HepG2 (cell line): ENCODE results near the gene ABHD15. TPM values are rescaled to one million over a fixed set of nuclear protein-coding genes. Genes with fewer than 3 reads are reported as not detected.

Experiments
- AHR ChIP-seq: IDR thresholded peaks from 2 replicates; pipeline ENCODE4 v1.6.1; 2018; ENCODE audit warnings: missing genetic modification reagents, missing compliant biosample characterization
- ATF7-NPFF ChIP-seq: sonication (generic); formaldehyde crosslinking; IDR thresholded peaks from 2 replicates; pipeline ENCODE4 v1.8.1; 2023; ENCODE audit warnings: mild to moderate bottlenecking, low read depth, missing genetic modification reagents, moderate library complexity
- CBX5 ChIP-seq: sonication (generic); formaldehyde crosslinking; IDR thresholded peaks from 2 replicates; pipeline ENCODE4 v1.4.0; 2020; ENCODE audit warnings: missing genetic modification reagents, borderline replicate concordance
- CREM ChIP-seq, 2 experiments: sonication (generic) in 1 of 2; formaldehyde crosslinking in 1 of 2; IDR thresholded peaks; 2 replicates each; pipeline versions ENCODE4 v1.4.0 to v1.6.1; 2016 to 2020; ENCODE audit warnings: antibody characterized with exemption in 1 of 2, mild to moderate bottlenecking in 1 of 2, missing genetic modification reagents in 1 of 2
- JDP2 ChIP-seq: sonication (generic); formaldehyde crosslinking; IDR thresholded peaks from 2 replicates; pipeline ENCODE4 v1.8.1; 2022; ENCODE audit warnings: missing genetic modification reagents, borderline replicate concordance
- KDM2A ChIP-seq: sonication (generic); formaldehyde crosslinking; IDR thresholded peaks from 2 replicates; pipeline ENCODE4 v1.4.0; 2020; ENCODE audit warnings: low read depth, missing genetic modification reagents, borderline replicate concordance
- KDM3A ChIP-seq: IDR thresholded peaks from 2 replicates; pipeline ENCODE4 v1.6.1; 2018; ENCODE audit warnings: low read depth, missing compliant biosample characterization
- KMT2A ChIP-seq: sonication (generic); formaldehyde crosslinking; IDR thresholded peaks from 2 replicates; pipeline ENCODE4 v1.4.0; 2020; ENCODE audit warnings: missing genetic modification reagents
- RAD51 ChIP-seq: fragments of 450-650 bp; IDR thresholded peaks from 2 replicates; pipeline ENCODE4 v1.6.1; 2016; ENCODE audit warnings: borderline replicate concordance
- SMAD1 ChIP-seq: sonication (generic); formaldehyde crosslinking; IDR thresholded peaks from 2 replicates; pipeline ENCODE4 v1.4.0; 2020; ENCODE audit warnings: missing genetic modification reagents, low read depth, mild to moderate bottlenecking, borderline replicate concordance
- SRF ChIP-seq: IDR thresholded peaks from 2 replicates; pipeline ENCODE4 v1.6.1; 2011; ENCODE audit warnings: mild to moderate bottlenecking, low read depth, low read length, moderate library complexity
- TSC22D2 ChIP-seq: sonication (generic); formaldehyde crosslinking; IDR thresholded peaks from 2 replicates; pipeline ENCODE4 v1.5.1; 2020; ENCODE audit warnings: missing genetic modification reagents, mild to moderate bottlenecking, borderline replicate concordance
- WIZ ChIP-seq: sonication (generic); formaldehyde crosslinking; IDR thresholded peaks from 2 replicates; pipeline ENCODE4 v1.5.1; 2020; ENCODE audit warnings: mild to moderate bottlenecking, missing genetic modification reagents
- ZMAT3 ChIP-seq: sonication (generic); formaldehyde crosslinking; conservative IDR thresholded peaks from 2 replicates; pipeline ENCODE4 v1.7.0; 2021; ENCODE audit warnings: missing genetic modification reagents
- ZNF17 ChIP-seq: sonication (generic); formaldehyde crosslinking; IDR thresholded peaks from 2 replicates; pipeline ENCODE4 v1.5.0; 2020; ENCODE audit warnings: mild to moderate bottlenecking, missing genetic modification reagents
- ZNF317 ChIP-seq: sonication (generic); formaldehyde crosslinking; IDR thresholded peaks from 2 replicates; pipeline ENCODE4 v1.5.0; 2020; ENCODE audit warnings: mild to moderate bottlenecking, missing genetic modification reagents
- ZNF501 ChIP-seq: sonication (generic); formaldehyde crosslinking; IDR thresholded peaks from 2 replicates; pipeline ENCODE4 v1.5.1; 2020; ENCODE audit warnings: mild to moderate bottlenecking, moderate library complexity, missing genetic modification reagents
- ZNF720 ChIP-seq: sonication (generic); formaldehyde crosslinking; IDR thresholded peaks from 2 replicates; pipeline ENCODE4 v1.4.0; 2020; ENCODE audit warnings: missing genetic modification reagents
- polyA plus RNA-seq, 8 experiments: library from polyadenylated mRNA; depleted of rRNA in 3 of 8; stranded (reverse) in 7 of 8; unstranded in 1 of 8; fragments of >200 nt; fragmentation: Illumina TruSeq in 4 of 8; extraction: Trizol in 4 of 8; gene quantifications; 2 replicates each; pipeline versions ENCODE4 v1.2.1 to v1.2.3, GENCODE V29; 2011 to 2016; ENCODE audit warnings: low read depth in 4 of 8, missing spikeins in 1 of 8, mixed read lengths in 1 of 8; ENCODE audit not compliant: insufficient read depth in 1 of 8
- total RNA-seq, 5 experiments: library from RNA; depleted of rRNA; stranded (reverse); fragments of >200 nt; fragmentation: Illumina TruSeq; extraction: Trizol; gene quantifications; 2 replicates each; pipeline ENCODE4 v1.2.3, GENCODE V29; 2016; ENCODE audit warnings: low read depth in 1 of 5
- TF ChIP-seq, protein P1 (sequence below): sonication (generic); formaldehyde crosslinking; IDR thresholded peaks from 2 replicates; pipeline ENCODE4 v1.4.0; 2020; ENCODE audit warnings: mild to moderate bottlenecking, missing genetic modification reagents
- TF ChIP-seq, protein P2 (sequence below): sonication (generic); formaldehyde crosslinking; IDR thresholded peaks from 2 replicates; pipeline ENCODE4 v1.4.0; 2020; ENCODE audit warnings: missing genetic modification reagents, mild to moderate bottlenecking, borderline replicate concordance
- TF ChIP-seq, protein P3 (sequence below): sonication (generic); formaldehyde crosslinking; IDR thresholded peaks from 2 replicates; pipeline ENCODE4 v1.5.0; 2020; ENCODE audit warnings: mild to moderate bottlenecking, low read depth, missing genetic modification reagents, borderline replicate concordance
- TF ChIP-seq, protein P4 (sequence below): sonication (generic); formaldehyde crosslinking; IDR thresholded peaks from 2 replicates; pipeline ENCODE4 v1.5.0; 2020; ENCODE audit warnings: mild to moderate bottlenecking, missing genetic modification reagents

The ABHD15 gene
- total and polyA plus RNA-seq, 2 of the 13 experiments (the other 11 are each of a cell fraction or from before 2014, with no cell fraction given): 2.4 to 7.7 TPM

DNA sequence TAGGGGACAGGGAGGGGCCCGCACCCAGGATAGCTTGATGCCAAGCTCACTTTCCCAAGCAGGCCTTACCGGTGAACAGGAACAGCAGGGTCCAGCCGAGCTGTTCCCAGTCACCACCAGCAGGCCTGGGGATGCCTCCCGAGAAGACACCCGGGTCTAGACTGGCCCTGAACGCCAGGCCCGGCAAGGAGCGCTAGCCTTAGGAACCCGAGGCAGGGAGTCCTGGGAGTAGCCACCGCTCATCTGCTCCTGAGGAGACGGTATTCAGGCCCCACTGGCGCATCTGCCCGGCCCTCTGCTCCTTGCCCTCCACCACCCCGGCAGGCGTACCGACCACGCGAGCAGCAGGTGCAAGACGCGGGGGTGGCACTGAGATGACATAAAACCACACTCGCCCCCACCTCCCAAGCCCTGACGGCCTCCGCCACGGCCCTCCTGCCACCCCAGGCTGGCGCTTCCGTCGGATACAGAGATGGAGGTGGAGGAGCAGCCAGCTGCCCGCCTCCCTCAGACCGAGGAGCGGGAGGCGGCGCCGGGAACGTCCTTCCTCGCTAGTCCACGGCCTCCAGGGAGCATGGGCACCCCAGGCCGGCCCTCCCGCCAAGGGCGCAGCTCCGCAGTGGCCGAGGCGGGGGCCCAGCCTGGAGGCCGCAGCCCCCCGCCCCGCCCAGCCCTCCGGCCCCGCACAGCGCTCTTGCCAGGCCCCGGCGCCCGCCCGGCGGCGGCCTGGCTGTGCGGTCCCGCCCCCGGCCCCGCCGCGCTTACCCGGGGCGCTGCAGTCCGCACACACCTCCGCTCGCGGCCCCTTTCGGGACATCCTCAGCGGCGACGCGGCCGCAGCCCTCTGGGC is 21.9 kb upstream of the ABHD15 start (continued):
- TF ChIP-seq WIZ (CRISPR knock-in tag) (no peak), SMAD1 (CRISPR knock-in tag) (no peak), ZNF317 (CRISPR knock-in tag) (no peak), CBX5 (no peak), AHR (CRISPR knock-in tag) (no peak), CREM (IDR thresholded peaks at IDR 0.05) (no peak), CREM (CRISPR knock-in tag; IDR thresholded peaks at IDR 0.05) (no peak), ZNF720 (CRISPR knock-in tag) (no peak), TSC22D2 (CRISPR knock-in tag) (0 out of 2 replicates have a peak, but pooled peaks have one; percentile 12), SRF (no peak), KMT2A (no peak), ZNF17 (no peak), ZNF501 (CRISPR knock-in tag) (no peak; the same call in 1 of the 2 replicates), ZMAT3 (no peak), JDP2 (no peak), KDM3A (CRISPR knock-in tag) (0 out of 2 replicates have a peak, but pooled peaks have one; percentile 51), ATF7-NPFF (CRISPR knock-in tag) (no peak; the same call in 1 of the 2 replicates), KDM2A (CRISPR knock-in tag) (no peak), RAD51 (no peak)
- TF ChIP-seq, protein P1, sequence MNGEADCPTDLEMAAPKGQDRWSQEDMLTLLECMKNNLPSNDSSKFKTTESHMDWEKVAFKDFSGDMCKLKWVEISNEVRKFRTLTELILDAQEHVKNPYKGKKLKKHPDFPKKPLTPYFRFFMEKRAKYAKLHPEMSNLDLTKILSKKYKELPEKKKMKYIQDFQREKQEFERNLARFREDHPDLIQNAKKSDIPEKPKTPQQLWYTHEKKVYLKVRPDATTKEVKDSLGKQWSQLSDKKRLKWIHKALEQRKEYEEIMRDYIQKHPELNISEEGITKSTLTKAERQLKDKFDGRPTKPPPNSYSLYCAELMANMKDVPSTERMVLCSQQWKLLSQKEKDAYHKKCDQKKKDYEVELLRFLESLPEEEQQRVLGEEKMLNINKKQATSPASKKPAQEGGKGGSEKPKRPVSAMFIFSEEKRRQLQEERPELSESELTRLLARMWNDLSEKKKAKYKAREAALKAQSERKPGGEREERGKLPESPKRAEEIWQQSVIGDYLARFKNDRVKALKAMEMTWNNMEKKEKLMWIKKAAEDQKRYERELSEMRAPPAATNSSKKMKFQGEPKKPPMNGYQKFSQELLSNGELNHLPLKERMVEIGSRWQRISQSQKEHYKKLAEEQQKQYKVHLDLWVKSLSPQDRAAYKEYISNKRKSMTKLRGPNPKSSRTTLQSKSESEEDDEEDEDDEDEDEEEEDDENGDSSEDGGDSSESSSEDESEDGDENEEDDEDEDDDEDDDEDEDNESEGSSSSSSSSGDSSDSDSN (CRISPR knock-in tag): peak; percentile 73; the same call in 1 of the 2 replicates
- TF ChIP-seq, protein P2, sequence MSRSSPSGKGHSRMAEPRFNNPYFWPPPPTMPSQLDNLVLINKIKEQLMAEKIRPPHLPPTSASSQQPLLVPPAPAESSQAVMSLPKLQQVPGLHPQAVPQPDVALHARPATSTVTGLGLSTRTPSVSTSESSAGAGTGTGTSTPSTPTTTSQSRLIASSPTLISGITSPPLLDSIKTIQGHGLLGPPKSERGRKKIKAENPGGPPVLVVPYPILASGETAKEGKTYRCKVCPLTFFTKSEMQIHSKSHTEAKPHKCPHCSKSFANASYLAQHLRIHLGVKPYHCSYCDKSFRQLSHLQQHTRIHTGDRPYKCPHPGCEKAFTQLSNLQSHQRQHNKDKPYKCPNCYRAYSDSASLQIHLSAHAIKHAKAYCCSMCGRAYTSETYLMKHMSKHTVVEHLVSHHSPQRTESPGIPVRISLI: no peak
- TF ChIP-seq, protein P3, sequence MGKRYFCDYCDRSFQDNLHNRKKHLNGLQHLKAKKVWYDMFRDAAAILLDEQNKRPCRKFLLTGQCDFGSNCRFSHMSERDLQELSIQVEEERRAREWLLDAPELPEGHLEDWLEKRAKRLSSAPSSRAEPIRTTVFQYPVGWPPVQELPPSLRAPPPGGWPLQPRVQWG (CRISPR knock-in tag): no peak
- TF ChIP-seq, protein P4, sequence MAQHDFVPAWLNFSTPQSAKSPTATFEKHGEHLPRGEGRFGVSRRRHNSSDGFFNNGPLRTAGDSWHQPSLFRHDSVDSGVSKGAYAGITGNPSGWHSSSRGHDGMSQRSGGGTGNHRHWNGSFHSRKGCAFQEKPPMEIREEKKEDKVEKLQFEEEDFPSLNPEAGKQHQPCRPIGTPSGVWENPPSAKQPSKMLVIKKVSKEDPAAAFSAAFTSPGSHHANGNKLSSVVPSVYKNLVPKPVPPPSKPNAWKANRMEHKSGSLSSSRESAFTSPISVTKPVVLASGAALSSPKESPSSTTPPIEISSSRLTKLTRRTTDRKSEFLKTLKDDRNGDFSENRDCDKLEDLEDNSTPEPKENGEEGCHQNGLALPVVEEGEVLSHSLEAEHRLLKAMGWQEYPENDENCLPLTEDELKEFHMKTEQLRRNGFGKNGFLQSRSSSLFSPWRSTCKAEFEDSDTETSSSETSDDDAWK (CRISPR knock-in tag): no peak
